Omental fat pad (tissue), 4 donors: Measurements from ENCODE around the gene NBDY. TPM values are rescaled to one million over a fixed set of nuclear protein-coding genes. Genes with fewer than 3 reads are reported as not detected.
"Not testable (repeated sequence)": the region's sequence is repeated elsewhere in the genome, so short reads cannot be mapped to it uniquely, and the experiment has no call there.

ENCODE experiments used
- ATAC-seq: fragments of 150-250 bp; one replicate; pipeline ENCODE4 v1.9.1; 2016; ENCODE audit warnings: mild to moderate bottlenecking, moderate library complexity; ENCODE audit not compliant: low FRiP score
- DNase-seq: peaks from one replicate; pipeline ENCODE4 v3.0.0-alpha.2; 2019; ENCODE audit warnings: low spot score
- CTCF ChIP-seq, 3 donors: fragments of 450-650 bp; IDR thresholded peaks; one replicate each; pipeline ENCODE4 v1.5.1; 2016 to 2017; ENCODE audit warnings: antibody characterized with exemption in 3 of 3, mild to moderate bottlenecking in 3 of 3, moderate library complexity in 2 of 3
- total RNA-seq, 4 donors: library from RNA; depleted of rRNA; stranded (reverse); fragments of >200 nt; gene quantifications; one replicate each; pipeline ENCODE4 v1.1.0, GENCODE V29; 2016

Gene NBDY
- total RNA-seq, 4 donors from 2014 or later = 7.7 to 12.6 (median 9.4) TPM

DNA sequence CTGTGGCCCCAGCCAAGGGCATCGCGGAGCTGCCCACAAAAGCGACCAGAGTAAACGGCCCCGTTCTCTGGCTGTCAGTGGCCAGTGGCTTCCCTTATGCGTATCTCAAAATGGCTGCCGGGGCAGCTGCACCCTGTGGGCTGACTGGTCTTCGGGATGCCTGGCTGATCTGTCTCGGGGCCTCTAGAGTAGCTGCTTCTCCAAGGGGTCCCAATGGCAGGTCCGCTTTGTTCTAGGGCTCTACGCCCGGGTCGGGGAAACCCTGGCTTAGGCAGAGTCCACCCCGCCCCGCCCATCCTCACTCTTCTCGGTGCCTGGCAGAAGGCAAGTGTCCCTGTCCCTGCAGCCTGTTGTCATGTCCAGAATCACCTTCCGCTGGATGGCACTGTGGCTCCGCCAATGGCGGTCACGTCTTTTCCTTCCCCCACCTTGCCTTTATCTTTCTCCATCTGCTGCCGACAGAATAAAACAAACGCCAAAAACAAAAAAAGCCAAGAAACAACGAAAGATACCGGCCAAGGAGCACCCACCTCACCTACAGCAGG, 50.0 kb downstream of the NBDY start:
- DNase-seq = not testable (repeated sequence)

DNA sequence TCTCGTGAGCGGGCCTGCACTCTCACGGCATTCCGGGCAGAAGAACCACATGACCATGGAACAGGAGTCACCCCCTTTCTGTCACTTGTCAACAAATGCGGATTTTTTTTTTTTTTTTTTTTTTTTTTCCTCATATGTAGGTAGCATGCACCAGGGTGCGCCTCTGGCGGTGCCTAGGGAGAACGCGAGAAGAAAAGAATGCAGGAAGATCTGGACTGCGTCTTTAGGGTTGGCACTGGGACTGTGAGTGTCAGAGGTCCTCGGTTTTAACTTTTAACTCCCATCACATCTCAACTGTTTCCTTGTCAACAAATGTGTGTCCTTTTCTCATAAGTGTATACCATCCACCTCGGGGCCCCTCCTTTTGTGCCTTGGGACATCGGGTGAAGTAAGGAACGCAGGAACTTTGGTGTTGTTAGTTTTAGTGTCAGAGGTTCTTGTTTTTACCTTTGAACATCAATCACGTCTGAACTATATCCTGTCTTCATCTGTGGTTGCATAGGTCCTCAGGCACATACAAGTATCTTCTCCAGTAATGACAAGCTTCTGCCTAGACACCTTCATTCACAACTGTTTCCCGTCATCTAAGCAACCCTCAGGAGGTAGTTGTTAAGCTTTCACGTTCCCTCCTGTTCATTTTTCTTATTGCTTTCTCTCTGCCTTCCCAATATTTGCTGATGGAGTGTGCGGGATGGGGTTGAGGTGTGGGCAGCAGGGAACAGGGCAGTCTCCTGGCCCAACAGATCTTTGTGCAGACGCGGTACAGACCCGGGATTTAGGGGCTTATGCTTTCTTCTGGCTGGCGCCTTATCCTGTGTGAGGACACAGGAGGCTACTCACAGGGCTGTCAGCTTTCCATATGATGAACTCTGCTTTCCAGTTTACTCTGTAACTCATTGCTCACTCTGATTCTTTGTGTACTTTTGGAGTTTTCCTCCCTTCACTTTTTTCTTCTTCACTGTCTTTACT, 51.9 kb downstream of the NBDY start:
- ATAC-seq = not testable (repeated sequence)

More for the DNA sequence above, 50.0 kb downstream of the NBDY start:
- ATAC-seq = not testable (repeated sequence)

GRCh38 chrX:56782352-56782751, 53.3 kb downstream of the NBDY start:
- no peak for TF ChIP-seq CTCF (IDR thresholded peaks at IDR 0.05)
- no peak for ATAC-seq
- no peak for DNase-seq

More for the DNA sequence above, 51.9 kb downstream of the NBDY start:
- not testable (repeated sequence) for DNase-seq

GRCh38 chrX:56782791-56783449, 53.9 kb downstream of the NBDY start:
- ATAC-seq (peak; percentile 42), DNase-seq (no peak)
- TF ChIP-seq CTCF (IDR thresholded peaks at IDR 0.05) = no peak

DNA sequence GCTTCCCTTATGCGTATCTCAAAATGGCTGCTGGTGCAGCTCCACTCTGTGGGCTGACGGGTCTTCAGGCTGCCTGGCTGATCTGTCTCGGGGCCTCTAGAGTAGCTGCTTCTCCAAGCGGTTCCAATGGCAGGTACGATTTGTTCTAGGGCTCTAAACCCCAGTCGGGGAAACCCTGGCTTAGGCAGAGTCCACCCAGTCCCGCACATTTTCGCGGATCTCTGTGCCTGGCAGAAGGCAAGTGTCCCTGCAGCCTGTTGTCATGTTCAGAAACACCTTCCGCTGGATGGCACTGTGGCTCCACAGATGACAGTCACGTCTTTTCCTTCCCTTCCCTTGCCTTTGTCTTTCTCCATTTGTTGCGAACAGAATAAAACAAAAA, 54.4 kb downstream of the NBDY start:
- no peak for TF ChIP-seq CTCF (IDR thresholded peaks at IDR 0.05)
- peak; percentile 50 for ATAC-seq
- peak; percentile 49 for DNase-seq

GRCh38 chrX:56783996-56784620, 55.1 kb downstream of the NBDY start:
- no peak for ATAC-seq
- DNase-seq = no peak
- TF ChIP-seq CTCF (IDR thresholded peaks at IDR 0.05) = no peak

DNA sequence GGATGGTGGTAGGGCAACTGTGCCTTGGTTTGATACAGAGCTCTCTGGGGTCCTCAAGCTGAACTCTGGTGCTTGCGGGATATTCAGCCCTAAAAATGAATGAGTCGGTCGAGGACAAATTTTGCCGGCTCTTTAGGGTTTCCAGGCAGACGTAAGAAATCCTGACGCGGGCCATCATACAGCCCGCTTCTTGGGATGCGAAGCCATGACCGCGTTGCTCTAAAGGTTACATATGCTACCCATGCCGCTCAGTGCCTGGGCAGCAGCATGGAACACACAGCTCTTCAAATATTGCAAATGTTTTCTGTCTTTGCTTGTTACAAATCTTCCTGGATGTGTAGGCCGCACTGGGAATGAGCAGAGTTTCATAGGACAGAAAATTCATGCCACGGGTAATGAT, 55.6 kb downstream of the NBDY start:
- no peak for ATAC-seq
- DNase-seq = no peak
- TF ChIP-seq CTCF (IDR thresholded peaks at IDR 0.05) = no peak
